ENCODE results near the gene SOX13.

SOX13 gene

DNA sequence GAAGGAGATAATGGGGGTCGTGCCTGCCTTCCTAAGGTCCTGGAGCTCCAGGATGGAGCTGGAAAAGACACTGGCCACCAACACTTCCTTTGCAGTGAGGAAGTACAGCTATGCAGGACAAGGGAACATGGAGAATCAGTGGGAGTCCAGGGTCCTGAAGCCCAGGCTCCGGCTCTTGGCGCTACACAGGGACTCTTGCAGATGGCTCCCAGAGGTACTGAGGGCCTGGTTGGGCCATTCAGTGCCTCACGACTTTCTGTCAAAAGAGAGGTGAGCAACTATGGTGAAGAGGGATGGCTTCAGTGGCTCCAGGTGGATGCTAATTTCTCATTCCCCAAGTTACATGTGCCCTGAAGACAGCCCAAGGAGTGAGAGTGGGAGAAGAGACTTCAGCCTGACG is 80.8 kb downstream of the SOX13 start:
- no peak for DNase-seq (ENCODE audit: low read depth)

DNA sequence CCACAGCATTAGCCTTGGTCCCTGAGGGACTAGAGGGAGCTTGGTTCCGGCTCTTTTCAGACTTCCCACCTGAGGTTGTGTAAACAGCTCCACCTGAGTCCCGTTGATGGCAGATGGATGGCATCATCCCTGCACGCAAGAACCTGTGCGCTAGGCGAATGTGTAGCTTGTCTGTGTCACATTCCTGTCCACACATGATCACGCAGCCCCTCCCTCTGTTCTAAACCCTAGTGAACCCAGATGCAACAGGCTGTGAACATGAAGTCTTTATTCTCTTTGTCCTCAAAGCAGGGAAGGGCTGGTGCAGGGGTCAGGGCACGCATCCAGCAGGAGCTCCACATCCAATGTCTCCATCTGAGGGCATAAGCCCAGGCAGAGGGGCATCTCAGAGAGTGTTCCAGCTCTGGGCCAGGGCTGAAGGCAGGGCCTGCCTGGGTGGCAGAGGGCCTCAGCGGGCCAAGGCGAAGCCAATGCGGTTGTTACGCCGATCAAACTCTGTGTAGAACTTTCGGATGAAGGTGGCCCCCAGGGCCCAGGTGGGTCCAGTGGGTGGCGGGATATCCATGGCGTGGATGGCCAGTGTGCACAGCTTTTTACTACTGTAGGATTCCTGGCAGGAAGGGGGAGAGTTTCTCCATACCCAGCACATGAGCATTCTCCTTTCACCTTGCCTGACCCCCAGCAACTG is 81.8 kb downstream of the SOX13 start:
- no peak for DNase-seq (ENCODE audit: low read depth)

DNA sequence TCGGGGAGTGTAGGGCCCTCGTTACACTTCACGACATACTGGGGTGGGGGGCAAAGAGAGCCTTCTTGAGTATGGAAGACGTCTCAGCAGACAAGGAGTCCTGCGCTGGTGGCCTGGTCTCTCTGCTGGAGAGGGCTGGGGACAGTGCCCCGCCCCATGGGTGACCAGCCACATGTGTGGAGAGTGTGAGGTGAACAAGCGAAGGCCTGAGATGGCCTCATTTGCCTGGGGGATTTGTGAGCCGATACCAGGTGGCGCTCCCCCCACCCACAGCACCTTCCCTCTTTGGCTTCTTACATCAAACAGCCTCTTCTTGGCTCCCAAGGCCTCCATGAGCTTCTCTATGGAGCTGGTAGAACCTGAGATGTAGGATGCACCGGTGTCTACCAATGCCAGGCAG is 83.0 kb downstream of the SOX13 start:
- DNase-seq (ENCODE audit: low read depth): no peak

DNA sequence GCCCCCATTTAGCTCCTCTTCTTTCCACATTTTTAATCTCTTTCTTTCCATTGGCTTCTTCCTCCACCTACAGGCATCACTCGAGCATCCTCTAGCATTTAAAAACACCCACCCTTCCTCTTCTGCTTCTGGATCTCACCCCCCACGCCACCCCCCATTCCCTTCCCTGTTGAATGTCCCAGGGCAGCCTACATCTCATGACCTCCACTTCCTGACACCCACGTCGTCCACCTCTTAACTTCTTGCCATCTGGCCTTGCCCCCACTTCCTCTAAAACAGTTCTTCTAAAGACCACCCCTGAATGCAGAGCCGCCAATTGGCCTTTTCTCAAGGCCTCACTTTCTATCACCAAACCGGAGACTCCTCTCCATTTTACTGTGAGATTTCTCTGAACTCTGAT is 85.0 kb downstream of the SOX13 start:
- no peak for DNase-seq (ENCODE audit: low read depth)

DNA sequence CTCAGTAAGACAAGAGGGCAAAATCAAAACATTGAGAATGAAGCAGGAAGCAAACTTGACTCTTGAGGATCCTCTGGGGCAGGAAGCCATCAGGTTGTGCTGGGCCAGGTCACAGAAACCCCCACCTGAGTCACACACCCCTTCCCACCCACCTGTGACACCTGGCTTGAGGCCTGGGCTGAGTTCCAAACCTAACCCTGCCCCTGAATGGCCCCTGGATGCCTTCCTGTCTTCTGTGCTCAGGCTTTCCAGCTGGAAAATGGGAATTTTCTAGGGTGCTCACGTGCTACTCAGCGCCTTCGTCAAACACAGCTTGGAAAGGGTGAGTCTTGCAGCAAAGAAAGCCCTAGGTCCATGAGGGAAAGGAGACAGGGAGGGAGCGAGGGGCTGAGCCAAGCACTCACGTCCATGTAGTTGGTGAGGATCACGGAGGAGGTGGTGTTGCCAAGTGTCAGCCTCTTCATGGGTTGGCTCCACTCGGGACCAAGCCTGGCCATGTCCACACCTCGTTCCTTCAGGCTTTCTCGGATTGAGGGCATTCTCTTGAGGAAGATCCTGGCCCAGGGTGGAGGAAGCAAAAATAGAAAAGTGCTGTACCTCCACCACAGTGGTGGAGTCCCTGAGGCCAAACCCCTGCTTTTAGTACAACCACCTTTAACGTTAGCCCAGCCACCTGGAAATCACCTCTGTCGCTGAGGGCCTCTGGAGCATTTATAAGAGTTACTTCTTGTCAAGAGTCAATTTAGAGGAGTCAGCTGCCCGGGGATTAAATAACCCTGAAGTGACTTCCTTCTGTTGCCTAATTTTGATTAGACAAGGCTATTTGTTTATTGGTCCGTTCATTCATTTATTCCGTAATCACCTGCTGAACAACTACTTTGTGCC is 88.9 kb downstream of the SOX13 start:
- DNase-seq (ENCODE audit: low read depth): no peak

DNA sequence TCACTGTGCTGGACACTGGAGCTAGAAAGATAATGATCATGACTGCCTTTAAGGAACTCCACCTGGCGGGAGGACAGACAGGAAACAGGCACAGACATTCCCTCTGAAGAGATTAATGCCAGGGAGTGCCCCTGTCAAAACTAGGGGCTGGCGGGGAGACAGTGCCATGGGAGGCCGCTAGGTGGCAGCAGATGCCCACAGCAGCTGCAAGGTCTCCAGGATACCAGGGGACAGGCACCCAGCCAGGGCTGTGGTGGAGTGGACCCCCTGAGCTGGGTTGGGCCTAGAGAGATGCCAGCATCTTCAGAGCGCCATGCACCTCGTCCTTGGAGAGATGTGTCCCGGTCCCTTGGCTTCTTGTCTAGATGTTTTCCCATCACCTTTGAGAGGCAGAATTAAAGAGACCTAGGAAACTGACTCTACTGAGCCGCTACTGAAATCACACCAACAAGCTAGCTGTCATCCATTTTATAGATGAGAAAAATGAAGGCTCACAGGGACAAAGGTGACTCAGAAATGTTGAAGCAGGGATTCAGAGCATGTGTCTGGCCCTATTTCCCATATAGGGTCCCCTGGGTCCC is 89.7 kb downstream of the SOX13 start:
- DNase-seq (ENCODE audit: low read depth): peak; percentile 35

DNA sequence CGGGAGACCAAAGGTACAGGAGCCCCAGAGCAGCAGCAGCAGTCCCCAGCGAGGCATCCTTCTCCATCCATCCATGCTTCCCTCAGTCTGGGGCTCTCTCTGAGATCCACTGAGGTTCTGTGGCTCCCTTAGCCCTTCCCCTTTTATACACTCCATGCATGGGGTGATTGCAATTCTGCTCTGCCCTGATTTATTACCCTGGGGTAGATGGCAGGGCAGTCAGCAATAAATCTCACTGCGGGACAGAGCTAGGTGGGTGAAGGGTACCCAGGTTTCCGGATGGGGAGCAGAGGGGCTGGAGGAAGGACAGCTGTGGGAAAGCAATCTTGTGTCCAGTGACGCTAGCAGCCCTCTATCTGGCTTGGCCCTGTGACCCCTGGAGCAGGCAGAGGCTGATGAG is 93.3 kb downstream of the SOX13 start, which contains the start of gene REN:
Gene REN, minus strand, starts transcription at position 119 of the 400 bp plus-strand sequence. Its CDS starts 44 bp downstream, at position 75.
- DNase-seq (ENCODE audit: low read depth): no peak

- no peak for DNase-seq (ENCODE audit: low read depth)
Measured at GRCh38 chr1:204167730-204168129, 94.8 kb downstream of the SOX13 start.

DNA sequence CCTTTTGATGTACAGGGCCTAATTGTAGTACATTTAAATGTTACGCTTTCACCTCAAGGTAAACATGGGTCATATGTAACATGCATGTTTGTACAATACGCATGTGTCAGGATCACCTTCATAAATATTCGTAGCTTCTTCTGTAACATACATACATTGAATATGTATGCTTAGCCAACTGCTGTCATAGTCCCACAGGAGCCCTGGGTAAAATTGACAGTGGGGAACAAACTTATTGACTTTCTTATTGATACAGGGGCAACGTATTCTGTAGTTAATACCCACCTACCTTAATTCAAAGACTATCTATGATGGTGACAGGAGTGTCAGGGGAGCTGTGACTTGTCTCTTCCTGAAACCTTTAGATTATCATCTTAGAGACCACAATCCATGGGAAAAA is 96.9 kb downstream of the SOX13 start:
- no peak for DNase-seq (ENCODE audit: low read depth)

GRCh38 chr1:204170494-204171155 is 97.7 kb downstream of the SOX13 start:
- no peak for DNase-seq (ENCODE audit: low read depth)

- DNase-seq (ENCODE audit: low read depth): no peak
Measured at GRCh38 chr1:204171751-204172178, 98.8 kb downstream of the SOX13 start.

DNA sequence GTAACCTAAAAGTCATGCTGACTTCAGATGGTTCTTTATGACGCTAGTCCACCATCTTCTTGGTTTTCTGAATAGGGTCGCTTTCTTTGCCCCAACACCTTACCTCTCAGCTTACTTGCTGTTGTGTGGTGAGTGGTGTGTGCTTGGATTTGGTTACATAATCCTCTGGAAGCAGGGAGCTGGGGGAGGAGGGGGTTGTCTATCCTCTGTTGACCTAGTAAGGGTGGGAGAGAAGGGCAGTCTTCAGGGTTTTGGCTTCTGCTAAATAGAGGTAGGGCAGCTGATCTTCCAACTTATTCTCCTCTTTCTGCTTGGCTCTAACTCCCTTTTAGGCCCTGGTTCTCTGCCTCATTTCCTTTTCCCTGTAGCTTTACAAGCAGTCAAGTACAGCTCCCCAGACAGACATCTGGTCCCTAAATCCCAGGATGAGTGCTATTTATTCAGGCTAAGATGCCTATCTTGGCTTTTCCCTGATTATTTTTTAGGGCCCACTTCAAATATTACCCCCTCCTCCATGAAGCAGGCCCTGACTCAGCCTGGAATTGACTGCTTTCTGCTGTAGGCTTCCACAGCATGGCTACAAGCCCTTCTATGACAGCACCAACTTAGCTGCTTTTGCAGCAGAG is 99.6 kb downstream of the SOX13 start:
- no peak for DNase-seq (ENCODE audit: low read depth)

DNA sequence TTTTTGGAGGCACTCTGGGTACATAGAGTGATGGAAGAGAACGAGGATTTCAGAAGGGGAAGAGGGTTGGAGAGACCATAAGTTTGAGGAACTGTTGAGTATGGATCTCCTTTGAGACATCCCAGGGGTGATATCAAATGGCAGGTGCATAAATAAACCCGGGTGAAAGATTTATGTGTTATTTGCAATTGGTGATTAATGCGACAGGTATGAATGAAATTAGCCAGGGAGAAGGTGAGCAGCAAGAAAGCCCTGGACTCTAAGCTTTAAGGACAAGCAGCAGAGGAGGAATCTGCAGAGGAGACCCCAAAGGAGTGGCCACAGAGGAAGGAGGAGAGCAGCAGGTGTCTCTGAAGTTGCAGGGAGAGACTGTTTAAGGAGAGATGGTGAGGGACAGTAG is 102.0 kb downstream of the SOX13 start:
- DNase-seq (ENCODE audit: low read depth): no peak

DNA sequence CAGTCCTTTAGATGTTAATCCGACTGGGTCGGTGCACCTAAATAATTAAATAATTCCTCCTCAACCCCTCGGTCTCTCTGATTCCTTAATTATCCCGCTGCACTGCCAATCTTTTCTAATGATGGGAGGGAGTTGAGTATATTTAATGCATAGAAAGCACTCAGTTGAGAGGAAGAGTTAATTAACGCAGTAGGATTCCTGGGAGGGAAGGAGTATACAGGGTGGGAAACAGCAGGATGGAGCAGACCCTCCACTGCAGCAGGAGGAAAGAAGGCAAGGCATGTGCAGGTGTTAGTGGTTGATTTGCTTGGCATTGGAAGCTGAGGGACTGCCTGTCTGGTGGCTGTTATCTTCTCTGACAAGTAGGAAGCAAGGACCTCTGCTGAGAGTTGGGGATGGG is 103.1 kb downstream of the SOX13 start:
- no peak for DNase-seq (ENCODE audit: low read depth)

- no peak for DNase-seq (ENCODE audit: low read depth)
Measured at GRCh38 chr1:204177133-204177532, 104.2 kb downstream of the SOX13 start.

Data from fibroblast of the conjunctiva (primary cell).